IMR-90 (cell line): ENCODE measurements around the gene A1BG. TPM values are rescaled to one million over a fixed set of nuclear protein-coding genes. Genes with fewer than 3 reads are reported as not detected.

Experiments
- ATAC-seq: fragments of 200-7000 bp; cut with Tn5 transposase; 2 replicates; pipeline ENCODE4 v1.9.1; 2020; ENCODE audit warnings: low read depth, mild to moderate bottlenecking, moderate library complexity
- BruUV-seq: library from RNA; stranded (reverse); fragments of 400-500 nt; replicated peaks from 2 replicates; lab custom pipeline; 2021; lab: Mats Ljungman, UMichigan
- CTCF ChIA-PET: fragments of 300-600 bp; formaldehyde crosslinking; extraction: SDS; loops from one replicate; lab custom pipeline; 2021; ENCODE audit warnings: antibody characterized with exemption; lab: Yijun Ruan, JAX
- POLR2A ChIA-PET: fragments of 300-600 bp; sonication (Branson Sonifier 250); formaldehyde crosslinking; loops from one replicate; lab custom pipeline; 2022; ENCODE audit warnings: antibody characterized with exemption; ENCODE audit not compliant: unreplicated experiment; lab: Charles Lee
- DNase-seq: peaks from one replicate; pipeline ENCODE4 v3.0.0; 2013
- H2AFZ ChIP-seq: replicated peaks from 2 replicates; pipeline ENCODE3; 2013; ENCODE audit warnings: low read length, mild to moderate bottlenecking; ENCODE audit not compliant: poor library complexity
- H2AK5ac ChIP-seq: 2 replicates; pipeline ENCODE4 v1.6.1; 2013; ENCODE audit warnings: low read depth, low read length, inconsistent platforms
- H2AK9ac ChIP-seq: replicated peaks from 2 replicates; pipeline ENCODE3; 2013; ENCODE audit warnings: mild to moderate bottlenecking, low read depth, low read length, moderate library complexity; ENCODE audit not compliant: poor library complexity
- H2BK120ac ChIP-seq: 2 replicates; pipeline ENCODE4 v1.6.1; 2013; ENCODE audit warnings: low read depth, low read length, inconsistent platforms
- H2BK15ac ChIP-seq: 3 replicates; pipeline ENCODE4 v1.6.1; 2013; ENCODE audit warnings: low read depth, low read length, inconsistent platforms
- H2BK20ac ChIP-seq: 2 replicates; pipeline ENCODE4 v1.6.1; 2013; ENCODE audit warnings: low read depth, mild to moderate bottlenecking, inconsistent platforms, low read length, moderate library complexity
- H2BK5ac ChIP-seq: 2 replicates; pipeline ENCODE4 v1.6.1; 2013; ENCODE audit warnings: mild to moderate bottlenecking, low read depth, low read length, inconsistent platforms; ENCODE audit not compliant: poor library complexity, severe bottlenecking
- H3K14ac ChIP-seq: replicated peaks from 2 replicates; pipeline ENCODE4 v1.6.1; 2013; ENCODE audit warnings: low read depth, low read length, inconsistent platforms
- H3K18ac ChIP-seq: 2 replicates; pipeline ENCODE4 v1.6.1; 2013; ENCODE audit warnings: low read depth, low read length, control low read depth
- H3K23ac ChIP-seq: 2 replicates; pipeline ENCODE4 v1.6.1; 2013; ENCODE audit warnings: low read depth, low read length, inconsistent platforms
- H3K27ac ChIP-seq: 2 replicates; pipeline ENCODE4 v1.5.1; 2013; ENCODE audit warnings: mild to moderate bottlenecking, control low read depth, low read length; ENCODE audit not compliant: insufficient read depth
- H3K27me3 ChIP-seq: 2 replicates; pipeline ENCODE4 v1.6.1; 2013; ENCODE audit warnings: low read length; ENCODE audit not compliant: control insufficient read depth, insufficient read depth
- H3K36me3 ChIP-seq: 2 replicates; pipeline ENCODE4 v1.6.1; 2013; ENCODE audit warnings: low read length, mixed read lengths; ENCODE audit not compliant: control insufficient read depth, insufficient read depth
- H3K4ac ChIP-seq: 2 replicates; pipeline ENCODE4 v1.6.1; 2013; ENCODE audit warnings: low read depth, low read length, inconsistent platforms
- H3K4me1 ChIP-seq: 2 replicates; pipeline ENCODE4 v1.6.1; 2013; ENCODE audit warnings: low read length, mixed read lengths; ENCODE audit not compliant: control insufficient read depth, insufficient read depth
- H3K4me2 ChIP-seq: 2 replicates; pipeline ENCODE4 v1.6.1; 2013; ENCODE audit warnings: low read depth, mild to moderate bottlenecking, control low read depth, low read length, moderate library complexity
- H3K4me3 ChIP-seq: 2 replicates; pipeline ENCODE4 v1.5.1; 2013; ENCODE audit warnings: low read depth, mild to moderate bottlenecking, control low read depth, low read length, moderate library complexity; ENCODE audit not compliant: insufficient read depth
- H3K56ac ChIP-seq: 2 replicates; pipeline ENCODE4 v1.6.1; 2013; ENCODE audit warnings: low read length, inconsistent platforms; ENCODE audit not compliant: insufficient read depth; ENCODE audit errors: extremely low read depth
- H3K79me1 ChIP-seq, 2 experiments: 2 replicates each; pipeline ENCODE4 v1.6.1; 2013; ENCODE audit warnings: low read length in 2 of 2, inconsistent platforms in 1 of 2, low read depth in 1 of 2
- H3K9ac ChIP-seq: 2 replicates; pipeline ENCODE4 v1.6.1; 2013; ENCODE audit warnings: low read depth, low read length, control low read depth
- H3K9me1 ChIP-seq: 2 replicates; pipeline ENCODE4 v1.6.1; 2013; ENCODE audit warnings: low read length, inconsistent platforms; ENCODE audit not compliant: insufficient read depth
- H3K9me3 ChIP-seq: 2 replicates; pipeline ENCODE4 v1.6.1; 2013; ENCODE audit warnings: low read length; ENCODE audit not compliant: control insufficient read depth, insufficient read depth
- H4K20me1 ChIP-seq: 2 replicates; pipeline ENCODE4 v1.6.1; 2013; ENCODE audit warnings: low read length, inconsistent platforms; ENCODE audit not compliant: insufficient read depth
- H4K5ac ChIP-seq: 2 replicates; pipeline ENCODE4 v1.6.1; 2013; ENCODE audit warnings: mild to moderate bottlenecking, low read depth, low read length, control low read depth
- H4K8ac ChIP-seq, 2 experiments: 2 replicates each; pipeline ENCODE4 v1.6.1; 2013; ENCODE audit warnings: low read depth in 2 of 2, low read length in 2 of 2, control low read depth in 1 of 2, inconsistent platforms in 1 of 2
- H4K91ac ChIP-seq: 2 replicates; pipeline ENCODE4 v1.6.1; 2013; ENCODE audit warnings: low read depth, low read length, inconsistent platforms; ENCODE audit not compliant: insufficient read depth
- BHLHE40 ChIP-seq: fragments of 150-350 bp; IDR thresholded peaks from 2 replicates; pipeline ENCODE4 v1.6.1; 2016; ENCODE audit warnings: mild to moderate bottlenecking, low read depth, low read length
- CEBPB ChIP-seq: IDR thresholded peaks from 2 replicates; pipeline ENCODE4 v1.6.1; 2012; ENCODE audit warnings: low read depth, low read length, improper control_type of control experiment
- CHD1 ChIP-seq: IDR thresholded peaks from 2 replicates; pipeline ENCODE4 v1.6.1; 2012; ENCODE audit warnings: low read depth, low read length, improper control_type of control experiment
- CTCF ChIP-seq: conservative IDR thresholded peaks from 2 replicates; pipeline ENCODE4 v1.5.1; 2012; ENCODE audit warnings: mild to moderate bottlenecking, low read depth, low read length, improper control_type of control experiment
- ELK1 ChIP-seq: fragments of 150-350 bp; IDR thresholded peaks from 2 replicates; pipeline ENCODE4 v1.6.1; 2016; ENCODE audit warnings: low read depth, mild to moderate bottlenecking, low read length, moderate library complexity, borderline replicate concordance
- FOS ChIP-seq: fragments of 150-350 bp; IDR thresholded peaks from 2 replicates; pipeline ENCODE4 v1.6.1; 2016; ENCODE audit warnings: low read depth, low read length
- MAFK ChIP-seq: IDR thresholded peaks from 2 replicates; pipeline ENCODE4 v1.6.1; 2012; ENCODE audit warnings: low read depth, low read length, improper control_type of control experiment
- MAZ ChIP-seq: IDR thresholded peaks from 2 replicates; pipeline ENCODE4 v1.6.1; 2012; ENCODE audit warnings: low read depth, mild to moderate bottlenecking, low read length, improper control_type of control experiment, moderate library complexity, borderline replicate concordance
- MXI1 ChIP-seq: IDR thresholded peaks from 2 replicates; pipeline ENCODE4 v1.6.1; 2012; ENCODE audit warnings: low read depth, mild to moderate bottlenecking, low read length, moderate library complexity, borderline replicate concordance
- NFE2L2 ChIP-seq: fragments of 150-350 bp; IDR thresholded peaks from 2 replicates; pipeline ENCODE4 v1.6.1; 2016; ENCODE audit warnings: low read depth, mild to moderate bottlenecking, low read length
- POLR2A ChIP-seq: IDR thresholded peaks from 2 replicates; pipeline ENCODE4 v1.6.1; 2012; ENCODE audit warnings: mild to moderate bottlenecking, low read depth, low read length
- RAD21 ChIP-seq: IDR thresholded peaks from 2 replicates; pipeline ENCODE4 v1.6.1; 2012; ENCODE audit warnings: low read length, improper control_type of control experiment
- RCOR1 ChIP-seq: IDR thresholded peaks from 2 replicates; pipeline ENCODE4 v1.6.1; 2012; ENCODE audit warnings: mild to moderate bottlenecking, low read length, improper control_type of control experiment; ENCODE audit not compliant: insufficient replicate concordance
- RFX5 ChIP-seq: IDR thresholded peaks from 2 replicates; pipeline ENCODE4 v1.8.0; 2012; ENCODE audit warnings: low read depth, mild to moderate bottlenecking, low read length, moderate library complexity
- SMC3 ChIP-seq: fragments of 150-350 bp; IDR thresholded peaks from 2 replicates; pipeline ENCODE4 v1.6.1; 2016; ENCODE audit warnings: low read depth, mild to moderate bottlenecking, antibody characterized with exemption, low read length, moderate library complexity
- USF2 ChIP-seq: fragments of 150-350 bp; IDR thresholded peaks from 2 replicates; pipeline ENCODE4 v1.6.1; 2017; ENCODE audit warnings: mild to moderate bottlenecking, antibody characterized with exemption, low read length, low read depth
- WGBS, 2 experiments: methylation state at CpG; one replicate each; pipeline versions ENCODE4 v1.1.5 to v1.1.7; 2013; ENCODE audit warnings: missing lambda C conversion rate in 2 of 2; ENCODE audit not compliant: insufficient read length in 1 of 2; ENCODE audit errors: extremely low coverage in 2 of 2; 5-methylcytosine and 5-hydroxymethylcytosine counted together
- dilution Hi-C: fragments of 300-500 bp; cut with HindIII; formaldehyde crosslinking; loops from one replicate; pipeline ENCODE4 v1.14.3; 2018; ENCODE audit warnings: low sequenced_read_pairs; ENCODE audit not compliant: unreplicated experiment
- in situ Hi-C: fragments of 300-500 bp; cut with MboI; formaldehyde crosslinking; loops from 3 replicates; pipeline ENCODE4 v1.14.3; 2019; ENCODE audit warnings: low sequenced_read_pairs, inconsistent platforms, mixed read lengths
- intact Hi-C: fragments of 100-400 bp; cut with micrococcal nuclease; formaldehyde crosslinking; loops from 2 replicates; pipeline ENCODE4 v1.10.0; 2022
- polyA plus RNA-seq, 3 experiments: library from polyadenylated mRNA; depleted of rRNA; stranded (reverse); fragments of >200 nt; gene quantifications; 2 replicates each; pipeline ENCODE4 v1.2.3, GENCODE V29; 2012; ENCODE audit warnings: low replicate concordance in 1 of 3
- total RNA-seq: library from RNA; depleted of rRNA; stranded (reverse); fragments of >200 nt; gene quantifications from 2 replicates; pipeline ENCODE4 v1.2.3, GENCODE V29; 2012

Gene A1BG
- total and polyA plus RNA-seq, 2 of the 4 experiments (the other 2 are of a cell fraction) = 4.5 to 54.5 TPM

- no peak for ATAC-seq
- Histone ChIP-seq H3K4me1 (no peaks in the 10 kb centered on the region), H3K9ac (no peak overlapping the region), H4K8ac (no peak overlapping the region), H3K9me1 (0 out of 2 replicates have a peak, but pooled peaks cover 3% of the 10 kb centered on the region), H3K79me1 (peaks cover 17 to 40% of the 10 kb centered on the region in 2 experiments; a peak in 3 of 4 replicates), H4K20me1 (peaks cover 6% of the 10 kb centered on the region; the same call in 1 of the 2 replicates), H2BK15ac (no peak overlapping the region), H3K27me3 (no peaks in the 10 kb centered on the region), H4K91ac (no peak overlapping the region), H2BK120ac (no peak overlapping the region), H3K27ac (no peak overlapping the region), H3K4ac (no peak overlapping the region), H3K23ac (no peak overlapping the region), H3K36me3 (peaks cover 42% of the 10 kb centered on the region), H3K9me3 (peaks cover 15% of the 10 kb centered on the region), H2AFZ (no peak overlapping the region), H3K18ac (no peak overlapping the region), H2BK20ac (no peak overlapping the region), H3K4me2 (no peak overlapping the region), H2AK5ac (no peak overlapping the region), H4K5ac (no peak overlapping the region), H3K14ac (no peak overlapping the region), H2BK5ac (no peak overlapping the region), H2AK9ac (no peak overlapping the region), H3K4me3 (no peak overlapping the region), H3K56ac (no peak overlapping the region)
- WGBS, 2 experiments = 100% methylated on average over 1 of the region's 1 CpG; no CpG with 5 or more reads in 1 of the 2 experiments
- intact Hi-C loops = no loop called here
- in situ Hi-C loops = no loop called here
- ChIA-PET POLR2A (no interaction called here), CTCF (no interaction called here)
- BruUV-seq = no TSS peak
- dilution Hi-C loops = no loop called here
- TF ChIP-seq CEBPB (no peak), FOS (no peak), MAZ (no peak), MXI1 (no peak), CHD1 (no peak), BHLHE40 (no peak), POLR2A (no peak), CTCF (no peak), ELK1 (no peak), MAFK (no peak), RFX5 (no peak), RAD21 (no peak), SMC3 (no peak), NFE2L2 (no peak), RCOR1 (no peak), USF2 (no peak)
- DNase-seq = no peak
Observed at GRCh38 chr19:58336216-58336615, 17.1 kb downstream of the A1BG start.
